HG02885 (cell line): ENCODE data around the gene ACOT8.
A peak's percentile ranks its signal among the peaks of the same experiment; 100 is the strongest.
"Not testable (repeated sequence)": the region's sequence is repeated elsewhere in the genome, so short reads cannot be mapped to it uniquely, and the experiment has no call there.

Experiments used
- ATAC-seq: cut with Tn5 transposase; IDR thresholded peaks from one replicate; pipeline ENCODE4 v1.9.1; 2021; ENCODE audit warnings: mild to moderate bottlenecking; ENCODE audit not compliant: unreplicated experiment, poor library complexity

ACOT8 gene

DNA sequence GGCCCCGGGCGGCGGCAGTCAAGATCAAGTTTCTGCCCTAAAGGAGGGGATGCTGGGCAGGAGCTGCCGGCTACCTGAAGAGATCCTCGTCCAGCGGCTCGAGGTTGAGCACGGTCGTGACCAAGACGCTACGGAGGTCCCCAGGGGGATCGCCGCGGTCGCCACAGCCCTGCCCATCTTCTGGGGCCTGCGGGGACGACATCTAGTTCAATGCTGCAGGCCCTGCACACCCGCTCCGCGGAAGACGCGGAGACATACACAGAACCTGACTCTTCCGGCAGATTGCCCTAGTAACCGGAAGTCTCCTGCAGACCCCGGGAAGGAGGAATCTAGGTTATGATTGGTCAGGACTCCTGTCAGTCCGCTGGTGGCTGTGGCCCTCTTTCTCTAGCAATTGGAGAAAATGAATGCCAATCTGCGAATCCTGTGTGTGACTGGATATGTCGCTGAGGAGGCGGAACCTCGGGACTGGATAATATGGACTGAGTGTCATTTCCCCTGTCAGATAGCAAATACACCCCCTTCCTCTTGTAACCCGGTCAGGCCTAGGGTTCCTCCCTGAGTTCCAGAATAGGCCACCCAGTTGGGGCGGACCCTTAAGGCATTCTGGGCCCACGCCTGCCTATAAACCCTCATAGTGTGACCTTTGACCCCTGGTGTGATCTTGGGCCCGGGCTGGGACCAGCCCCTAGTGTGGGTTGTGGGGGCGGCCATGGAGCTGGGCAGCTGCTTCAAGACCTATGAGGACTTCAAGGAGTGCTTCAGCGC, at the start of gene ACOT8, which contains the start of gene ZSWIM3:
Gene ACOT8 (minus strand): TSS at position 279 of the 768 bp plus-strand sequence. CDS start 77 bp downstream, at position 202.
Gene ZSWIM3 (plus strand): TSS at position 501 of the 768 bp plus-strand sequence. CDS start 212 bp downstream, at position 713.
- ATAC-seq, result peak; percentile 93

DNA sequence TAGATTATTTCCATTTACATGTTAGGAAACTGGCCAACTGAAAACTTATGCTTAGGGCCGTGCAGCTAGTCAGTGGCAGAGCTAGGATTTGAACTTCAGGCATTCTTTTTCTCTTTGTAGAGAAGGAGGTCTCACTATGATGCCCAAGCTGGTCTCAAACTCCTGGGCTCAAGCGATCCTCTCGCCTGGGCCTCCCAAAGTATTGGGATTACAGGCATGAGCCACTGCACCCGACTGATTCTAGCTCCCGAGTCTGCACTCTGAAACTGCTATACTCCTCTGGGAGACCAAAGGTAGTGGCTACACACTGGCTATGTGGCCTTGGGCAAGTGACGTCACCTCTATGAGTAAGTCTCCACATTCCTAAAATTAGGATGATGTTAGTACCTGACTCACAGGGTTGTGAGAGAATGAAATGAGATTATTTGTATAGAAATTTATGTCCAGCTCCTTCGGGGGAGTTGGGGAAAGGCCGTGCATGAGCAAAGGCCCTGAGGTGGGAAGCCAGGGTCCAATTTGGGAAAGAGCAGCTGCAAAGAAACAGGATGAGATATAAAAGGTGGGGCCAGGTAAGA, 48.4 kb upstream of the ACOT8 start:
- ATAC-seq, result no peak

DNA sequence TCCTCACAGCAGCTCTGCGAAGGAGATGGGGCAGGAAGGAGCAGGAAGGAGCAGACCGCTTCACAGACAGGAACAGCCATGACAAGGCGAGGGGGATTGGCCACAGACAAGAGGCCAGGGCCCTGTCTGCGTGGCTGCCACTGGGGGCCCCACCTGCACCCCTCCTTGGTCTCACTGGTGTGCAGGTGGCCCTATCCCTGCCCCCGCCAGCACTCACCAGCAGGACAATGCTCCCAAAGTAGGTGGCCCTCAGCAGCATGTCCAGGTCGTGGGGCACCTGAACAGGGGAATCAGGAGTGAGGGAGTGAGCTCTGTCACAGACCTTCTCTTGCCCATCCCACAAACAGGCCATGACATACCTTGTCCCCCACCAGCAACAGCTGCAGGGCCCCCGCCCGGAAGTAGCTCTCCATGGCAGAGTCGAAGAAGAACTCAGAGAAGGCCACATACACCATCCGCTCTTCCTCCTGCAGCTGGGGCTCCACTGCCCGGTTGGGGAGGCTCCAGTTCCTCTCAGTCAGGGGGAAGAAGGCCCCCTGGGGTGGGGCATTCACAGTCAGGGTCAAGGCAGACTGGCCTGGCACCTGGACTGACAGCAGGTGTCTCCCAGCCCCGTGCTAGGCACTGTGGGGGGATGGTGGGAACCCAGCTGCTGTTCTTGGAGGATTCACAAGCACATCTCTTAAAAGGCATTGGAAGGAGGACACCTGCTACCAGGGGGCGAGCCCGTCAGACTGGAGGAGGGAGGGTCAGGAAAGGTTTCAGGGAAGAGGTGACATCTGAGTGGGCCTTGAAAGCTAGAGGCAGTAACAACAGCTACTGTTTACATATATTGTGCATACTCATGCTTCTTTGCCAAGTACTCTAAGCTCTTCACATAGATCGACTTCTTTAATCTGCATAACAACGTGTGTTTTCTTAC, 47.7 kb upstream of the ACOT8 start:
- ATAC-seq, result no peak

- no peak for ATAC-seq
Observed at GRCh38 chr20:45902199-45902701, 45.1 kb upstream of the ACOT8 start.

GRCh38 chr20:45901332-45901731, 44.1 kb upstream of the ACOT8 start:
- not testable (repeated sequence) for ATAC-seq

DNA sequence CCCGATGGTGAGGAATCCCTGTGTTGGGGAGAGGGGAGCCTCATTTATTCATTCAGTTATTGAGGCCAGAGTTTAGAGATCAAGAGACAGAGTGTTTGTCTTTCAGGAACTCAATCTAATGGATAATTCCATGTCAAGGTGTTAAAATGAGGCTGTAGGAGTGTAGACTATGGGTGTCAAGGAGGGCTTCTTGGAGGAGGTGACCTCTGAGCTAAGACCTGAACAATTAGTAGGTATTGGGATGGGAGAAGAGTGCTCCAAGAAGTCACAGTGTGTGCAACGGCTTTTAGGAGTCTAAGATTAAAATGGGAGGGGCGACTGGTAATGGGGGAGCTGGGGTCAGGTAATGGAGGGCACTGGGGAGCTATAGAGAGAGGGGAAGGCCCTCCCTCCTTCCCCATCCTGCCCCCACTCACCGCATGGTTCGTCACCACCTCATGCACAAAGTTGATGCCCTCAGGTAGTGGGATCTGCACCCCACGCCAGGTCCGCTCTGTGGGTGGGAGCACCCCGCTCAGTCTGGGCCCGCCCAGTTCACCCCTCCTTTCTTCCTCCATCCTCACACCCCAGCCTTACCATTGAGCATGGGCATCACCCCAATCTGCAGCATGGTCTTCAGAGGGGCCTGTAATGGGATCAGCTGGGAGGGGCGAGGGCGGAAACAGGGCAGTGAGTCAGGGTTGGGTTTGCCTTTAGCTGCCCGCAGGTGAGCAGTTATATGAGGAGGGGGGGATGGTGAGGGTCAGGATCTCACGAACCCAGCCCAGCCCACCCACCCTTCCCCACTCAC, 42.0 kb upstream of the ACOT8 start:
- no peak for ATAC-seq

DNA sequence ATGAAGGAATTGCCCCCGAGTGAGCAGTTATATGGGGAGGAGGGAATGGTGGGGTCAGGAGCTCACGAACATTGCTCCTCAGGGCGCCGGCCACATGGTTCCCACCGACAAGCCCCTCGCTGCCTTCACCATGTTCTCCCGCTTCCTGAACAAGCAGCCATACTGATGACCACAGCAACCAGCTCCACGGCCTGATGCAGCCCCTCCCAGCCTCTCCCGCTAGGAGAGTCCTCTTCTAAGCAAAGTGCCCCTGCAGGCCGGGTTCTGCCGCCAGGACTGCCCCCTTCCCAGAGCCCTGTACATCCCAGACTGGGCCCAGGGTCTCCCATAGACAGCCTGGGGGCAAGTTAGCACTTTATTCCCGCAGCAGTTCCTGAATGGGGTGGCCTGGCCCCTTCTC, 41.1 kb upstream of the ACOT8 start:
- ATAC-seq, result no peak

DNA sequence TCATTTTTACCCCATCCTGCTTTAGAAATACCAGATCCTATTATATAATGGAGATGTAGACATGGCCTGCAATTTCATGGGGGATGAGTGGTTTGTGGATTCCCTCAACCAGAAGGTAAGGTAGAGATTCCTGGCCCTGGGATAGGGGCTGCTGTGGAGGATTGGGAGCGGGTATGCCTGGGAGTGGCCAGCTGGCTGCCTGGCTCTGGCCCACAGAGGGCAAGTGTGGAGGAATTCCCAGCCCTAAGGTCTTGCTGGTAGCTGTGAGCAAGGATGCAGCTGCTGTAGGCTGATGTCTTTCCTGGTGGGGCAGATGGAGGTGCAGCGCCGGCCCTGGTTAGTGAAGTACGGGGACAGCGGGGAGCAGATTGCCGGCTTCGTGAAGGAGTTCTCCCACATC, 40.5 kb upstream of the ACOT8 start:
- no peak for ATAC-seq

DNA sequence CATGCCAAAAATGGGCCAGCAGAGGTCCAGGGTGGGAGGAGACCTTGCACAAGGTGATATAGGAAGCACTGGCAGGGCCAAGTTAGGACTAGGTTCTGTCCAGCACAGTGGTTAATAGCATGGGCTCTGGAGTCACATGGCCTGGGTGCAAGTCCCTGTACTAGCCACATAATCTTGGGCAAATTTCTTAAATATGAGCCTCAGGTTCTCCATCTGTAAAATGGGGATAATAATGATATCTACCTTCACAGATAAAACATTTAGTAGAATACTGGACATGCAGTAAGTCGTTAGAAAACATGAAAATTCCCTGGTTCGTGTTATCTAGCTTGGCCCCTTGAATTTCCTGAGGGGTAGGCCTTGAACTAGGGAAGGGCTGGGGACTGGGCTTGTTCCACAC, 40.1 kb upstream of the ACOT8 start:
- no peak for ATAC-seq

GRCh38 chr20:45896641-45897161, 39.5 kb upstream of the ACOT8 start:
- no peak for ATAC-seq

DNA sequence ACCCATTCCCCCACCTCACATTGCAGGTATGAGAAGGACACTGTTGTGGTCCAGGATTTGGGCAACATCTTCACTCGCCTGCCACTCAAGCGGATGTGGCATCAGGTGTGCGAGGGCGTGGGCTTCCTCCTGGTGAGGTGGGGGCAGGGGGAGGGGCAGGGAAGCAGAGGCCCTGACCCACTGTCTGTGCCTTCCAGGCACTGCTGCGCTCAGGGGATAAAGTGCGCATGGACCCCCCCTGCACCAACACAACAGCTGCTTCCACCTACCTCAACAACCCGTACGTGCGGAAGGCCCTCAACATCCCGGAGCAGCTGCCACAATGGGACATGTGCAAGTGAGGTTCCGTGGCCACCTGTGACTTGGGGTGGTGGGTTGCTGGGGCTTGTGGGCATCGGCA, 37.6 kb upstream of the ACOT8 start:
- no peak for ATAC-seq

DNA sequence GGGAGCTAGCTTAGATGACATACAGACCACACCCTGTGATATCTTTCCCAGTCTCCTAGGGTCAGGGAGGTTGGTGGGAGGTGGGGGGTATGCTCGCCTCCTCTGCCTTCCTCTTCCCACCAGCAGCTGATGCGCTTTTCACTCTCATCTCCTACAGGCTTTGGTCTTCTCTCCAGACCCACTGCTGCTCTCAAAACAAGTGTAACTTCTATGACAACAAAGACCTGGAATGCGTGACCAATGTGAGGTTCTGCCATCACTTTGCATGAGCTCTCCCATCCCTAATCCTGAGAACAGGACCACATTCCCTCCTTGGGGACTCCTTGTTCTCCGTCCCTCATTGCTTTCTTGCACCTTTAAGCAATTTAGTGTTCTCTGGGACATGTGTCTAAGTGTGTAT, 36.6 kb upstream of the ACOT8 start:
- ATAC-seq, result no peak

DNA sequence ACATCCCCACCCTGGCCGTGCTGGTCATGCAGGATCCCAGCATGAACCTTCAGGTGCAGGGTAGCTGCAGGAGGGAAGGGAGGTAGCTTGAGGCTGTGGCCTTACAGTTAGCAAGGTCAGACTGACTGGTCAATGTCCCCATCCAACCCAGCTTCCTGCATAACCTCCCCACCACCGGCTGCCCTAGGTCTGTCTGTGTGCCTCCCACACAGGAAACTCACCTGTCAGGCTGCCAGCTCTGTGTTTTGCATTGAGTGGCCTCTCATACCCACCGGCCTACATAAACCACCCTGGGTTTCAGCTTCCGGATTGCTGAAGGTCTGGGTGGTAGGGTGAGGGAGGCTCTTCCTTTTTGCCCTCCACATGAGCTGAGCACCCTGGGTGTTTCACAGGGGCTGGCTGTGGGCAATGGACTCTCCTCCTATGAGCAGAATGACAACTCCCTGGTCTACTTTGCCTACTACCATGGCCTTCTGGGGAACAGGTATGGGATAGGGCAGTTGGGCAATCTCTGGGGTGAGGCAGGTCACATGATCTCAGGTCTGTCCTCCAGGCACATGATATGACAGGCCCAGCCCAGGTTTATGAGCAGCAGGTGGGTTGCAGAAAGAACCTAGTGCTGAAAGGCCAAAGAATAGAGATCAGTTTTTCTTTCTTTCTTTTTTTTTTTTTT, 35.8 kb upstream of the ACOT8 start:
- no peak for ATAC-seq

- ATAC-seq, result no peak
Observed at GRCh38 chr20:45892049-45892825, 35.0 kb upstream of the ACOT8 start.

DNA sequence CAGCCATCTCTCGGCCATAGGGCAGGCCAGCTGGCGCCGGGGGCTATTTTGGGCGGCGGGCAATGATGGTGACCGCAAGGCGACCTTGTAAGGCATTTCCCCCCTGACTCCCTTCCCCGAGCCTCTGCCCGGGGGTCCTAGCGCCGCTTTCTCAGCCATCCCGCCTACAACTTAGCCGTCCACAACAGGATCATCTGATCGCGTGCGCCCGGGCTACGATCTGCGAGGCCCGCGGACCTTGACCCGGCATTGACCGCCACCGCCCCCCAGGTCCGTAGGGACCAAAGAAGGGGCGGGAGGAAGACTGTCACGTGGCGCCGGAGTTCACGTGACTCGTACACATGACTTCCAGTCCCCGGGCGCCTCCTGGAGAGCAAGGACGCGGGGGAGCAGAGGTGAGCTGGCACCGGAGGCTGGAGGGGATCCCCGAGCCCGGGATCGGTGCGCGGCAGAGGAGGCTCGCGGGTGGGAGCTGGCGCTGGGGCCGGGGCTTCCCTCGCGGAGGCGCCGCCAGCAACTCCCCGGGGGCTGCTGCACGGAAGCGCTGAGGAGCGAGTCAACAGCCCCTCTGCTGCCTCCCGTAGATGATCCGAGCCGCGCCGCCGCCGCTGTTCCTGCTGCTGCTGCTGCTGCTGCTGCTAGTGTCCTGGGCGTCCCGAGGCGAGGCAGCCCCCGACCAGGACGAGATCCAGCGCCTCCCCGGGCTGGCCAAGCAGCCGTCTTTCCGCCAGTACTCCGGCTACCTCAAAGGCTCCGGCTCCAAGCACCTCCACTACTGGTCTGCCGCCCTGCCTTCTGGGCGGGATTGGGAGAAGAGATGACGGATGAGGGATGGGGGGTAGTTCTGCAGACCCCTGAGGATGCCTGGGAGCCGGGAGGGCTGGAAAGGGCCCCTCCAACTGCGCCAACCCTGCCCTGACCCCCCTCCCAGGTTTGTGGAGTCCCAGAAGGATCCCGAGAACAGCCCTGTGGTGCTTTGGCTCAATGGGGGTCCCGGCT, 34.1 kb upstream of the ACOT8 start, which contains the start of the genes CTSA and NEURL2:
Gene CTSA (plus strand): TSS at position 351 of the 999 bp plus-strand sequence. CDS start 234 bp downstream, at position 585.
Gene NEURL2 (minus strand): TSS at position 224 of the 999 bp plus-strand sequence. CDS start 217 bp downstream, at position 7.
- peak; percentile 78 for ATAC-seq

DNA sequence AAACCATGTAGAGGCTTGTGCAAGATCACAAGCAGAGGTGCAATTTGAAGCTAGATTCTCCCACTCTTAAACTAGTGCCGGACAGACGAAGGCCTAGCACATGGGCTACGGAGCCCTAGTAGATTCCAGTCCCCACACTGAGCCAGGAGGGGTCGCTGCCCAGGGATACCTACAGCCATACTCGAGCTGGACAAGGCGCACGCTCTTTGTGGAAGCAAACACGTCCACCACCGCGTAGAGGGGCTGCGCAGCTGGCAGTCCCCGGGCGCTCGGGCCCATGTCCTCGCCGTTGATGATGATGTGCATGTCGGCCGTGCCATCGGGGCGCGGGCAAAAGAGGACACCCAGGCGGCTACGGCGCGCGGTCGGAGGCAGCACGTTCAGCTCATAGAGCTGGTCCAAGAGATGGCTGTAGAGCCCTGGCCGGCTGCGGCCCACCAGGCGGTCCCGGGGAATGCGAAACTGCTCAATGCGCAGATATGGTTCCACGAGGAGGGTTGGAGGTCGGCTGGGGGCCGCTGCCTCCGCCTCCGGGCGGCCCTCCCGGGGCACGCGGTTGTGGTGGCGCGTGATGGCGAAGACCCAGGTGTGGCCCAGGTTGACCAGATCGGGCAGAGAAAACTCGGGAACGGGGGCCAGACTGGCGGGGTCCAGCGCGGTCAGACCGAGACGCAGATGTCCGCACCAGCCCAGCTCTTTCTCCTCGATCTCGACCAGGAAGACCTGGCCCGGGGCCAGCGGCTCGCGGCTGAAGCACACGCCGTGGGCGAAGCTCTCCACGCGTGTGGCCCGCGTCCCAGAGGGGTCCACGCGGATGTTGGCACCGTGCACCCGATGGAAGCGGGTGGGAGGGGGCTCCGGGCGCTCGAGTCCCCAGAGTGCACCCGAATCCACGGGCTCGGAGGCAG, 33.1 kb upstream of the ACOT8 start:
- peak; percentile 27 for ATAC-seq
